Measurements from ENCODE around the gene ENTPD2.

DNA sequence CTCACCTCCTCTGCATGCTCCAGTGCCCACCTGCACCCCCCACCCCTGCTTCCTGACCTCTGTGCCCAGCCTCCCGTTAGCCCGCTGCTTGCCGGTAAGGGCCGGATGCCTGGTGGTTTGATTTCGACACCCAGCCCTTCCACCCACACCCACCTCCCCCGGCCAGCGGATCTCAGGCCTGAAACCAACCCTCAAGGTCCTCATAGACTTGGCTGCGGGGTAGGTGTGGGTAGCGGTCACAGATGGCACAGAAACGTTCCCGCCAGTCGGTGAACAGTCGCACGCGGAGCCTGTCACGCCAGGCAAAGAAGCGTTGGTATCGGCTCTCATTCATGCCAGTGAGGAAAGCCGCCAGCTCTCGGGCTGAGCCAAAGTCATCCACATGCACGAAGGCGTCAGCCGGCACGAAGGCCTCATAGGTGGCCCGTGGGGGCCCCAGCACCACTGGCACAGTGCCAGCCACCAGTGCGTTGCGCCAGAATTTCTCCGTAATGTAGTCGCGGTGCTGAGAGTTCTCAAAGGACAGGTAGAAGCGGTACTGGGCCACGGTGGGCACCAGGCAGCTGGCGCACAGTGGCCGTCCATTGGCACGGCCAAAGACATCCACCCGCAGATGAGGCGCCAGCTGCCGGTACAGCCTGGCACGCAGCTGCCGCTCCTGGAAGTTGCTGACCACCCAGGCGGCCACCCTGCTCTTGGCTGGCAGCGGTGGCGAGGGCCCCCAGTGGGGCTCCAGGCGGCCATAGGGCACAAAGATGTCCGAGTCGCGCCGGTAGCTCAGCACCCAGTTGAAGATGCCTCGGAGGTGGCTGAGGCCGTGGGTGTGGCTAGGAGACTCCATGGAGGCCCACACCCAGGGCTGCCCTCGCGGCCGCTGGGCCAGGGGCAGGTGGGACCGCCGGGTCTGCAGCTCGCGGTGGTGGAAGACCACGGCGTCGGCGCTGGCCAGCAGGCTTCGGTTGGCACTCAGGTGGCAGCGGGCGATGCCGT is 23.0 kb downstream of the ENTPD2 start:
- TF ChIP-seq, protein P1, sequence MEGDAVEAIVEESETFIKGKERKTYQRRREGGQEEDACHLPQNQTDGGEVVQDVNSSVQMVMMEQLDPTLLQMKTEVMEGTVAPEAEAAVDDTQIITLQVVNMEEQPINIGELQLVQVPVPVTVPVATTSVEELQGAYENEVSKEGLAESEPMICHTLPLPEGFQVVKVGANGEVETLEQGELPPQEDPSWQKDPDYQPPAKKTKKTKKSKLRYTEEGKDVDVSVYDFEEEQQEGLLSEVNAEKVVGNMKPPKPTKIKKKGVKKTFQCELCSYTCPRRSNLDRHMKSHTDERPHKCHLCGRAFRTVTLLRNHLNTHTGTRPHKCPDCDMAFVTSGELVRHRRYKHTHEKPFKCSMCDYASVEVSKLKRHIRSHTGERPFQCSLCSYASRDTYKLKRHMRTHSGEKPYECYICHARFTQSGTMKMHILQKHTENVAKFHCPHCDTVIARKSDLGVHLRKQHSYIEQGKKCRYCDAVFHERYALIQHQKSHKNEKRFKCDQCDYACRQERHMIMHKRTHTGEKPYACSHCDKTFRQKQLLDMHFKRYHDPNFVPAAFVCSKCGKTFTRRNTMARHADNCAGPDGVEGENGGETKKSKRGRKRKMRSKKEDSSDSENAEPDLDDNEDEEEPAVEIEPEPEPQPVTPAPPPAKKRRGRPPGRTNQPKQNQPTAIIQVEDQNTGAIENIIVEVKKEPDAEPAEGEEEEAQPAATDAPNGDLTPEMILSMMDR (IDR thresholded peaks at IDR 0.05): no peak
- TF ChIP-seq POLR2A (IDR thresholded peaks at IDR 0.05): no peak
